GM12892 (cell line): ENCODE measurements around the gene CACNB1.

Source experiments
- POLR2A ChIP-seq: IDR thresholded peaks from 2 replicates; pipeline ENCODE4 v1.6.1; 2011; ENCODE audit warnings: low read depth, low read length, control low read depth
- POLR2AphosphoS5 ChIP-seq: IDR thresholded peaks from 2 replicates; pipeline ENCODE4 v1.6.1; 2011; ENCODE audit warnings: low read depth, low read length, control low read depth

GRCh38 chr17:39195568-39196160, 1.8 kb downstream of the CACNB1 start:
- TF ChIP-seq POLR2AphosphoS5 = no peak
- TF ChIP-seq POLR2A = no peak
